COLO829 (cell line): ENCODE measurements around the gene CACNB4.
"Not testable (repeated sequence)": the region's sequence is repeated elsewhere in the genome, so short reads cannot be mapped to it uniquely, and the experiment has no call there.

Source experiments
- DNase-seq: peaks from one replicate; pipeline ENCODE4 v3.0.0; 2012; ENCODE audit warnings: low spot score

Gene CACNB4

DNA sequence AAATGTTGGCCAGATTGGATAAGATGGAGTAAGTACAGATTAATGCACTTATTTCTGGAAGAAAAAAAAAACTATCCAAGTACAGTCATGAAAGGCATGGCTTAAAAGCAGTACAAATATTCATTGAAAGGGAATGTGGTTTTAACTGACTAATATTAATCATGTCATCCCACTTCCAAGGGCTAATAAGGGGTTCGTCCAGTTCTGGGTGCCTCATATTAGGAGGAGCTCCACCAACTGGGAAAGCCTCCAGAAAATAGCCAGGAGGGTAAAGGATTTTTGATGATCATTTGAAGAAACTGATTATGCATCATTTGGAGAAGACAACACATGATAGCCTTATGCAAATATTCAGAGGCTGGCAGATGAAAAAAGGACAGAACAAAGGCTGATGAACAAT lies 155.4 kb downstream of the CACNB4 start:
- DNase-seq = no peak

DNA sequence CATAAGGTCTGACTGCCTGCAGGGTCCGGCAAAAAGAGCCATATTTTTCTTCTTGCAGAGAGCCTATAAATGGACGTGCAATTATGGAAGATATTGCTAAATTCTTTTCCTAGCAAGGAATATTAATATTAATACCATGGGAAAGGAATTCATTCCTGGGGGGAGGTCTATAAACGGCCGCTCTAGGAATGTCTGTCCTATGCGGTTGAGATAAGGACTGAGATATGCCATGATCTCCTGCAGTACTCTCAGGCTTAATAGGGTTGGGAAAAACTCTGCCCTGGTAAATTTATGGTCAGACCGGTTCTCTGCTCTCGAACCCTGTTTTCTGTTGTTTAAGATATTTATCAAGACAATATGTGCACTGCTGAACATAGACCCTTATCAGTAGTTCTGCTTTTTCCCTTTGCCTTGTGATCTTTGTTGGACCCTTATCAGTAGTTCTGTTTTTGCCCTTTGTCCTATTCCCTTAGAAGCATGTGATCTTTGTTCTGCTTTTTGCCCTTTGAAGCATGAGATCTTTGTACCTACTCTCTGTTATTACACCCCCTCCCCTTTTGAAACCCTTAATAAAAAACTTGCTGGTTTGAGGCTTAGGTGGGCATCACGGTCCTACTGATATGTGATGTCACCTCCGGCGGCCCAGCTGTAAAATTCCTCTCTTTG lies 156.2 kb downstream of the CACNB4 start:
- not testable (repeated sequence) for DNase-seq

DNA sequence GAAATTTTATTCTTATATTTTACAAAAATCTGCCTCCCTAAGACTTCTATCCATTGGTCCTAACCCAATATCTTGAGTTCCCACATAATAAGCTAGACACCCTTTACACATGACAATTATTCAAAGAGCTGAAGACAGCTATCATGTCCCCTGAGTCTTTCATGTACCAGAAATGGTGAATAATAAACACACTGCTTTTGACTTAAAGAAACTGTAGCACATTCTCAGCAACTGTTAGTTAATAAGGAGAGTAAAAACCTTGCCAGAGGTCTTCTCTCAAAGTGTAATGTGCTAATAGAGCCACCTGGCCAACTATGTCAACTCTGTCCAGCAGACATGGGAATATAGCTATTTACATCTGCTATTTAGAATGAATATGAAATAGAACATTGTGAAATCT lies 160.9 kb downstream of the CACNB4 start:
- DNase-seq = no peak

DNA sequence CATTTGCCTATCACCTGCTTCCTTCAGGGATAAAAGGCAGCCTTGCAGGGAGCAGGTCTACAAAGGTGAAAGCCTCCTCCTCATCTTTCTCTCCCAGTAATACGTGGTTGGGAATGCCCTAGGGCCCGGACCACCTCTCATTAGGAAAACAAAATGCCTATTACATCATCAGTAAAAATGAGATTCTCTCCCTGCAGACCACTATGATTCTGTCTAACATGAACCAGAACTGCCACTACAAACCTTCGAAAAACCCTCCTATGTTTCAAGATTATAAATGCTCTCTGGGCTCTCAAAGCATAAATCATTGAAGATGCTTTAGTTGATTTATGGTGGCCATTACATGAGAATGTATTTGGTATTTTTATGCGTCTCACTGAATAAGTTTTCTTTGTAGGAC lies 162.2 kb downstream of the CACNB4 start:
- no peak for DNase-seq

DNA sequence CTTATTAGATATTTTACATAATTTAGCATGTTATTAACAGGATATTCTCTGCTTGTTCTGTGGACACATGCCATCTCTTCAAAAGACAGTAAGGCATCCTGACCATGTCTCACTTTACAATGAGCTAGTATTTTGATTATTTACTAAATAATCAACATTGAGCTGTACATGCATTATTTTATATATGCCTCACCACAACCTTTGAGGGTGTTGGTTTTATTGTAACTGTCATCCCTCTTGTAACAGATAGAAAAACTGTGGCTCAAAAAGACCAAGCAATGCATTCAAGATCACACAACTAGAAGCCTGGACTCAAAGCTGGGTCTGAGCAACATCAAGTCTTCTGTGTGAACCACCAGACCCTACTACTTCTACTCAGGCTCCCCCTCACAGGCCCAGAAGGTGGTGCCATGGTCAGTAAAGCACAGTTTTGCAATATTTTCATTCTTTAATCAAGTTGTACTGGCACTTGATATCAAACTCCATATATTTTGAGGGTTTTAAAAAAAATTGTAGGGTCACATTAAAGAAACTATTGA lies 165.5 kb downstream of the CACNB4 start:
- no peak for DNase-seq

DNA sequence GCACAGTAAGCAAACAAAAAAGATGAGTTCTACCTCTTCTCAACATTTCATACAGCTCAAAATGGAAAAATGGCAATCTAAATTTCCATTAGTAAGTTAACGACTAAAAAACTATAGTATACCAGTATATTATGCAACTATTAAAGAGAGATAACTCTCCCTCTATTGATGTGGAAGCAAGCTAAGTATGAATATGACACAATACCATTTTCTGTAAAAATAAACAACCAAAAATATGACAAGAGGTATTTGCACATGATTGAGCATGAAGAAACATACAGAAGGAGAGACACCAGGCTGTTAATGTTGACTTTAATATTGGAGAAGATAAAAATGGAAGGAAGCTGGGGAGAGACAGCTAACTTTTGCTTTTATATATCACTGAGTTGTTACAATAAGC lies 167.1 kb downstream of the CACNB4 start:
- no peak for DNase-seq

DNA sequence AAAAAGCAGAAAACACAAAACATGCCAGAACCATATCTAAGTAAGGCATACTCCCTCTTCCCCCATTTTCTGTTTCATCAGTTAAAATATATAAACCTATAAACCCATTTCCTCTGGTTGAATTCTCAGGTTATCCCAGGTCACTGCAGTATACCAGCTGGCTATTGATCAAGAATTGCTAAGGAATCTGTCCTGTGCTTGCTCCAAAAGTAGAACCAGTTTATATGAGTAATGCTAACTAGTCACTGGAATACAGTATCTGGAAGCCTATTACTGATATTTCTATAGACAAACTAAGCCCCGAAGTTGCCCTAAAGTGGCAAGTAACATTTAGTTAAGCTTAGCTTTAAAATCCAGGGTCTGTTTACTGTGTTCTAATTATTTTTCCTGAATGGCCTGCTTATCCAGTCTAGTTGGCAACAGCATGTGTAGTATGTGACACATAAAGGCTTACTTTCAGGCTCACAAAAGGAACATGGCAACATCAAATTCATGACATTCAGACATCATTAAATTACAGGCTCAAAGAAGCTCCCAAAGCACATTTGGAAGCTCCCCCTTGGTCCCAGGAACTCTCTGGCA lies 167.7 kb downstream of the CACNB4 start:
- no peak for DNase-seq

DNA sequence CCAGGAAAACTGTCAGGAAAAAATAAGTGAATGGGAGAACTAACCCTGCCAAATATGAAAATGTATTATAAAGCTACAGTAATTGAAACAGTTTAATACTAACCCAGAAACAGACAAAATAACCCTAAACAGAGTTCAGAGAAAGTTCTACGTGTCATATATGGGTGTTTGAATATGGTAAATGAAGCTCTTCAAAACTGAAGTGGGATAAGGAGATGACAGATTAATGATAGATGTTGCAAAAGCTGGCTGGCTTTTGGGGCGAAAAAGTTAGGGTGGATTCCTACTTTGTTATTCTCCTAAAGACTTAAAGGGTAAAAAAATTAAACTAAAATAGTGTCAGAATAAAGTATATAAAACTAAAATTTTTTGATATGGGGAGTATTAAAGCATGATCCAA lies 168.8 kb downstream of the CACNB4 start:
- no peak for DNase-seq

DNA sequence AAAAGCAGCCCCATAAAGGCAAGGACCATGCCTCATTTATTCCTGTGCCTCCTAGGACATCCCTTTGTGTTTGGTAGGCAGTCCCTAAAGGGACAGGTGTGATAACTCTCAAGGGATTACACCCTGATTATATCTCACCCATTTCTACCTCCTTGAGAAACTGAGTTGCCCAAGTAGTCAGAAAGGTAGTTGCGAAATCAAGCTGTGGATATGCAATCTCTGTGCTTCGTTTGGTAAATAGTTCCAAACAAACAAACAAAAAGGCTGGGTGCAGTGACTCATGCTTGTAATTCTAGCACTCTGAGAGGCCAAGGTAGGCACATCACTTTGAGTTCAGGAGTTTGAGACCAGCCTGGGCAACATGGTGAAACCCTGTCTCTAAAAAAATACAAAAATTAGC lies 170.5 kb downstream of the CACNB4 start:
- DNase-seq = no peak

DNA sequence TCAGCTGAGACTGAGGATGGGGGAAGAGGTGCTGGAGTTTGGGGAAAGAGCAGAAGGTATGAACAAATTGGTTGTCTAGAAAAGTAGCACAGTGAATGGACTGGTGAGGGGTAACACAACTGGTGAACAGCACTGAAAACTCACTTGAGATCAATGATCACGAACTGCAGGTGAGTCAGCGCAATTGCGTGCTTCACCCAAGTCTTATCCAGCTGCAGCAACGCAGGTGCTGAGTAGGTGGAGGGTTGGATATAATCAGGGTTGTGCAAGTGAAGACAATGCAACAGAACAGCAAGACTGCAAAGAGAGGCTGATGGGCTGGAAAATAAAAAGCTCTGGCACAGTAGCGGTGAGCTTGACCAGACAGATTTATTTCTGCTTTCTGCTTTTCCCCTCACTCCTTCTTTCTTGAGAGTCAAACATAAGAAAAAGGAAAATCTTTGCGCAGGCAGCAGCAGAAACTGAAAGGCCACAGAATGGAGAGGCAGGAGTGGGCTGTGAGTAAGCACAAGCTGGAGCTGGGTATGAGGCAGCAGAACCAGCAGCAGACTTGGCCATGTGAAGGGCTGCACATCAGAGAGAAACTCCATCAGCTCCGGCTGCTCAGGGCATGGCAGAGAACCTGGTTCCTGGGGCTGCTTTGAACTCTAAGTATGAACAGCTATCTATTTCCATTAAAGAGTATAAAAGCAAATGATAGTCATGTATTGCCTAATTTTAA lies 171.2 kb downstream of the CACNB4 start:
- DNase-seq = no peak

DNA sequence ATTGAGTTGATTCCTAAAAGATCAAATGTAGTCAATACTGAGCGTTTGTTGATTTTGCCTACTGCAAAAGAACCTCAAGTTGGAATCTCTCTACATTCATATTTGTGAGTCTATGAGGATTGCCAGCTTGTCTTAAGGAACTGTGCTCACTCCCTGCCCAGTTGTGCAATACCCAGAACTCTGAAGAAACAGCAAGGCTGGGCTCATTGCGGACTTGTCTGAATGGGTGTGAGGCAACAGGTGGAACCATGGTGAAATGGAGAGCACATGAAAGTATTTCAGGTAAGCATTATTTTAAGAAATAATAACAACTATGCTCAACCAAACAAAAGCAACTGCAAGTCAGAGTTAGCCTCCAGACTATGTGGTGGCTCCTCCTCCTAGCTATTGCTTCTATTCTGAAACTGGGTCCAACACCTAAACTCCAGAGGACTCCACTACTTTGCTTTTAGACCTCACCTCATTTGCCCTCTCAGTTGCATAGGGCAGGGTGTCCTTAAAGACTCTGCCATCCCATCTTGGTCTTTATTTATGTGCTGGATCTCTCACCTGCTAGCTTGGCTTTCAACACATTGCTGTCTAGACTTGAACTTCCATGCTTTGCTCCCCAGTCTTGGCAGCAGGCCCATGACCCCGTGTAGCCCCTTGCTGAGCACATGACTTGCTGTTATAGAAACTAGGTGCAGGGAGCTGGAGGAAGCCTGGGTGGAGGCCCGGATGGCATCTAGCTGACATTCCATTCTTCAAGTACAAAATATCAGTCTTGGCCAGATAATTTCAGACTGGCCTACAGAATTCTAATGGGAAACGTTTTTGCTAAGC lies 175.8 kb downstream of the CACNB4 start:
- DNase-seq = no peak

DNA sequence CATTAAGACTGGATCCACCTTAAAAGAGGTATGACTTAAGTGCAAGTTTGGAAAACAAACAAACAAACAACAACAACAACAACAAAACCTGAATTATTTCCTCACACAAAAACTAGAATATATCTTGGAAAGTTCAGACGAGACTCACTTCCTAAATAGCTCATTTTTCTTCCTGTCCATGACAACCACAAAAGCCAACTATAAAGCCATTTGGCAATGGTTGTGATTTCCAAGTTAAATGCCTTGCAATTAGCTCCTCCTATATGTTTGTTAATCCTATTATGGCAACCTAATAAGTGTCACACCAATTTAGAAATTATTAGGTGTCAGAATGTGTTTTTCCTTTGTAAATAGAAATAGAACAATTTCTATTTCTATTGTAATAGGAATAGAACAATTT lies 179.1 kb downstream of the CACNB4 start:
- no peak for DNase-seq

DNA sequence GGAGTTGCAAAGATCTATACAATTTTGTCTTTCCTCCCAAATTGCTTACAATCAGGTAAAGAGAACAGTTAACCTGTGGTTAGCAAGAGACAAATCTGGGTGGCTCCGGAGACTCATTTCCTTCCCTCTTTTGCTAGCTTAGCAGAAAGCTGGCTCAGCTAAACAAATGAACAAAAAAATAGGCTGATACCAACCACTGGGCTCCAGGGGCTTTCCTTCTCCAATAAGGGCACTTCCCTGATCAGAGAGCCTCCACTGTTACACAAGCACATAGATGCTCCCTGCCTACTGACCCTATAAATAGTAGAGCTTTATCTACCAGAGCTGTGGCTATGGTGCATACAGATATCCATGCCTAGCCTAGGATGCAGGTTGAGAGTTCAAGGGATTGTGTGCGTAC lies 180.5 kb downstream of the CACNB4 start:
- DNase-seq = no peak

DNA sequence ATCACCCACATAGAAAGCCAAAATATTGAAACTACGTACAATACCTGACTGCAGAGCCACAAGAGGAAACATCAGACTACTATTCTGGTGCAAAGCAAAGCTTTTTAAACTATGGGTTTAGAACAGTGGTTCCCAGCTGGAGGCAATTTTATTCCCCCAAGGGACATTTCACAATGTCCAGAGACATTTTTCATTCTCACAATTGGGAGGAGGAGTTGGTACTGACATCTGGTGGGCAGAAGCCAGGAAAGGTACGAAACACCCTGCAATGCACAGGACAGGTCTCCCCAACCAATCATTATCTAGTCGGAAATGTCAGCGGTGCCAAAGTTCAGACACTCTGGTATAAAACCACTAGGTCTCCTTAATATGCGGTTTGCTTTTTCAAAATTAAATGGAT lies 182.2 kb downstream of the CACNB4 start:
- no peak for DNase-seq

DNA sequence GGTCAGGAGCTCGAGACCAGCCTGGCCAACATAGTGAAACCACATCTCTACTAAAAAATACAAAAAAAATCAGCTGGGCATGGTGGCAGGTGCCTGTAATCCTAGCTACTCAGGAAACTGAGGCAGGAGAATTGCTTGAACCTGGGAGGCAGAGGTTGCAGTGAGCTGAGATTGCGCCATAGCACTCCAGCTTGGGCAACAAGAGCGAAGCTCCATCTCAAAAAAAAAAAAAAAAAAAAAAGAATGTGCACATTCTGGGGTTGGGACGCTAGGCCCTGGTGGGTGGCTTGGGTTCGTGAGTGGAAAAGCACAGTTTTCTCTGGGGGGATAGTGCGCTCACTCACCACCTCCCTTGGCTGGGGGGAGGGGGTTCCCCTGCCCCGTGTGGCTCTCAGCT lies 183.2 kb downstream of the CACNB4 start:
- not testable (repeated sequence) for DNase-seq

DNA sequence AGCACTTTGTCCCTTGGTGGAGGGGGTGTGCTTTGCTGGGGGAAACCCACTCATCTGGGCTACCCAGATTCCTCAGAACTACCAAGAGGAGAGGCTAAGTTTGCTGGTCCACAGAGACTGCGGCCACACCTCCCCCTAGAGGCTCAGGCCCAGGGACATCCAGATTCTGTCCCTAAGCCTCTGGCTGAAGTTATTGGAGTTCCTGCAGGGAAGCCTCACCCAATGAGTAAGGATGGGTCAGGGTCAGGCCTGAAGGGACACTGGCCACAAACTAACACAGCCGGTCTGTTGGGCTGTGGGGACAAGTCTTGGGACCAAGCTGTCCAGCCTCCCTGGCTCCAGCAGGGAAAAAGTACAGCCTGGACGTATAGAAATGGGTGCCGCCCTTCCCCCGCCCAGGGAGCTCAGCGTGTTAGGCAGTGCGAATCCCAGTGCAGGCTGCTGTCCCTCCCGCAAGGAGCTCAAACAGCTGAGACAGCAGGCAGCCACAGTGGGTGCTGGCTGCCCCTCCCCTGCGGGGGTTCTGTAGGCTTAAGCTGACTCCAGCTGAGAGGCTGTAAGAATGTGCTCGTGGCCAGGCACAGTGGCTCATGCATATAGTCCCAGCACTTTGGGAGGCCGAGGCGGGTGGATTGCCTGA lies 183.7 kb downstream of the CACNB4 start:
- DNase-seq = no peak

DNA sequence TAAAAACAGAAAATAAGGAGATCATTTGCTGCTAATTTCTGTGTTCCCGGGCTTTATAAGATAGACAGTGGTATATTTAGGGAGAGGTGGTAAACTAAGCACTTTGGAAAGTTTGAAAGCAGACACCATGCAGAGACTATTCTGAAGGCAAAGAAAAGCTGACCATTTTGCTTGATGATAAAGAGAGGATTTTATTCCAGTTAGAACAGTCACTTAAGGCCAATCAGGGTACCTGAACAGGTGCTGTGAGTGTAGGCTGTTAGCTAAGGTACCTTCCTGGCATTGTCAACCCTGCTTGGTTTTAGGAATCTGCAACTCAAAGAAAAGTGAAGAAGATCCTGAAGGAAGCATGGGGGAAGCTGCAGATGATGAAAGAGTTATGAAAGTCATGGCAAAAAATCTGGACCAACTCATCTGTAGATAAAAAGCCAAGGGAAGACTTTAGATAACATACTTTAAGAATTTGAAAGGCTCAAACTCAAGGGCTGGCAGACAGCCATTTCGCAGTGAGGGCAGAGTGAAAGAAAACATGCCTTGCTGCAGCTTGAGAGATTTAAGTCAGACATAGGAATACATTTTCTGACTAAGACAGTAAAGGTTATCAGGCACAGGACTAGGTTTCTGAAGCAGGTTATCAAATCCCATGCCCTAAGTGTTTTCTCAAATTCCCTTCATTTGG lies 190.5 kb downstream of the CACNB4 start:
- no peak for DNase-seq

DNA sequence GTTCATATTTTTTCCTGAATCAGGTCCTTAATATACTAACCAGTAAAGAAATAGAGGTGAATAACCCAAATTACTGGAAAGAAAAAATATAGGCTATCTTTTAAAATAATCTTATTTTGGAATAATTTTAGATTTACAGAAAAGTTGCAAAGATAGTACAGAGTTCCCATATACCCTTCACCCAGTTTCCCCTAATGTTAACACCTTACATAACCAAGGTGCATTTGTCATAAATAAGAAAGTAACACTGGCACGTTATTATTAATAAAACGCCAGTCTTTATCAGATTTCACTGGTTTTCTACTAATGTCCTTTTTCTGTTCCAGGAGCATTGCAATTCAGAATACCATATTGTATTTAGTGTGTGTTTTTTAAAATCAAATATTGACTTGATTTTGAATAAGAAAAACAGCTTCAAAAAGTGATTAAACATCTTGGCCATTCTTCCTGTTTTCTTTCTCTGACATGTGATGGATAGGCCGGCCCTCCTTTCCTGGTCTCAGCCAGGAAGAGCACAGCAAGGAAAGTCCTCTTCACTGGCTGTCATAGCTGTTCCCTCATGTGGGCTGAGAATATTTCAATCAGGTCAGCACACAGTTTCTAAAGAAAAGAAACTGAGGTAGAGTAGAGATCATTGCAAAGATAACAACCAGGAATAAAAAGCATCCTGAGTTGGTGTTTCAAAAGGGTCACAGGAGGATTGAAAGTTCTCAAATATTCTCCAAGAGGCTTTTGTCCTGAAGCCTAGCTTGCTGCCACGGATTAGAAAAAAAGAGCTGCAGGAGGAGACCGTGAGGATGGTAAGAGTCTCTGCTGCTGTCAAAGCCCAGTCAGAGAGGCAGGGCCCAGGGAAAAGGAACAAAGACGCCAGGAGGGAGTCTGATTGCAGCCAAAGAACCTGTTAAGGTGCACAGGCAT lies 191.3 kb downstream of the CACNB4 start:
- no peak for DNase-seq

DNA sequence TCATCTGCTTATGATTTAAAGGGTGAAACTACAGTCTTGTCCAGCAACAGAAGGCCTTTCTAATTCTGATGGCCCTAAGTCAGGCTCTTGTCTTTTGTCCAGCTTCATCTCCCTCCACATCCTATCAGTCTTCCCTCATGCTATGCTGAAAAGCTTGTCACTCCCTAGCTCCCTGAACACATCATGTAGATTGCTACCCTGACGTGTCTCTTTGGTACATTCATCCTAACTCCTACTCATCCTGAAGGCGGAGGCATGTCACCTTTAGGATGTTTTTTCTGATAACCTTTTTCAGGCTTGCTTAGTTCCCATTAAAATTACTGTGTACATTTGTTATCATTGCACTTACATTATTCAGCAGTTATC lies 192.2 kb downstream of the CACNB4 start:
- DNase-seq = no peak

DNA sequence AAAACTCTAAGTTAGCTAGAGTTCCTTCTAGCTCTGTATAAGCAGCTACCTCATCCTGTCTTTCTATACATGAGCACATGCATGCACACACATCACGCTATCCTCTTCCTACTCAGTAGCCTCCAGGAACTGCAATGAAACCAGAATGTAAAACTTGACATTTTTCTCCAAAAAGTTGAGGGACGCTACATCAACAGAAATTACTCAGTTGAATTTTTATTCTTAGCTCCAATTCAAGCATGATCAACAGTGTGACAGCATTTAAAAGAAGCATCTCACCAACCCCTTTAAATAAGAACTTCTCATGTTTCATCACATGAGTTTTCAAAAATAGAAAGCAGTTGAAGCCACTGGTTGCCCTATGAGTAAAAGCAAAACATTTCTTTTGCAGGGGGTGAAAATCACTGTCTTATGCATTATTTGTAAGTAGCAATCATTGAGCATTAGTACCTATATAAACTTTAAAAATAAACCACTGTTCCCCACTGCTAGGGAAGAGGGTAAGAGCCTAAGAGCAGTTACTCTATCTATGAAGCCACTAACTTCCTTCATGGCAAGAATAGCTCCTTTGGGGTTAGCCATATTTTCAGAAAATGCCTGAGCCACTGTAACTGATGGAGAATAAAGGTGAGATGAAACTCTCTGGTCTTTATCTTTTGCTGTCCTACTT lies 192.7 kb downstream of the CACNB4 start:
- DNase-seq = no peak
